GM23338 (cell line): ENCODE data around the gene CTTNBP2. TPM values are rescaled to one million over a fixed set of nuclear protein-coding genes. Genes with fewer than 3 reads are reported as not detected.

ENCODE experiments used
- ATAC-seq: fragments of 200-7000 bp; cut with Tn5 transposase; 3 replicates; pipeline ENCODE4 v1.9.1; 2020
- DNase-seq: peaks from one replicate; pipeline ENCODE4 v3.0.0-alpha.2; 2015; ENCODE audit warnings: low spot score
- H2AFZ ChIP-seq: fragments of 200-600 bp; sonication (generic); 2 replicates; pipeline ENCODE4 v1.8.0; 2016; ENCODE audit warnings: antibody characterized with exemption, mild to moderate bottlenecking, moderate library complexity
- H3F3A ChIP-seq: fragments of 200-600 bp; sonication (generic); replicated peaks from 2 replicates; pipeline ENCODE4 v1.8.0; 2017; ENCODE audit warnings: antibody characterized with exemption, mixed run types, low read depth
- H3K27ac ChIP-seq: fragments of 200-600 bp; sonication (generic); 2 replicates; pipeline ENCODE4 v1.6.1; 2016; ENCODE audit warnings: low read depth
- H3K27me3 ChIP-seq: fragments of 200-600 bp; sonication (generic); 2 replicates; pipeline ENCODE4 v1.8.0; 2016; ENCODE audit warnings: mild to moderate bottlenecking, mixed run types, moderate library complexity; ENCODE audit not compliant: insufficient read depth
- H3K36me3 ChIP-seq: fragments of 200-600 bp; sonication (generic); 2 replicates; pipeline ENCODE4 v1.8.0; 2016; ENCODE audit warnings: mild to moderate bottlenecking; ENCODE audit not compliant: insufficient read depth
- H3K4me1 ChIP-seq: fragments of 200-600 bp; sonication (generic); 2 replicates; pipeline ENCODE4 v1.8.0; 2016; ENCODE audit warnings: mild to moderate bottlenecking, moderate library complexity; ENCODE audit not compliant: insufficient read depth
- H3K4me2 ChIP-seq: fragments of 200-600 bp; sonication (generic); 2 replicates; pipeline ENCODE4 v1.7.1; 2017; ENCODE audit warnings: mixed run types
- H3K4me3 ChIP-seq: fragments of 200-600 bp; sonication (generic); 2 replicates; pipeline ENCODE4 v1.6.1; 2016; ENCODE audit warnings: mixed run types
- H3K79me2 ChIP-seq: fragments of 200-600 bp; sonication (generic); replicated peaks from 2 replicates; pipeline ENCODE4 v1.8.0; 2017; ENCODE audit warnings: mild to moderate bottlenecking; ENCODE audit not compliant: insufficient read depth
- H3K9me2 ChIP-seq: fragments of 200-600 bp; sonication (generic); 2 replicates; pipeline ENCODE4 v1.8.0; 2017; ENCODE audit not compliant: insufficient read depth
- H4K20me1 ChIP-seq: fragments of 200-600 bp; sonication (generic); replicated peaks from 2 replicates; pipeline ENCODE4 v1.8.0; 2017; ENCODE audit warnings: mild to moderate bottlenecking; ENCODE audit not compliant: insufficient read depth
- H3K27ac Mint-ChIP-seq: 2 replicates; pipeline ENCODE4 v1.8.0; 2020; ENCODE audit warnings: inconsistent platforms, mild to moderate bottlenecking, moderate library complexity, mixed read lengths
- H3K27me3 Mint-ChIP-seq: 3 replicates; pipeline ENCODE4 v1.8.0; 2022; ENCODE audit warnings: low read depth, mild to moderate bottlenecking, moderate library complexity, mixed read lengths, inconsistent platforms; ENCODE audit not compliant: insufficient read depth, poor library complexity
- H3K36me3 Mint-ChIP-seq: 3 replicates; pipeline ENCODE4 v1.8.0; 2021; ENCODE audit warnings: low read depth, mild to moderate bottlenecking, inconsistent platforms, moderate library complexity, mixed read lengths
- H3K4me1 Mint-ChIP-seq: 3 replicates; pipeline ENCODE4 v1.8.0; 2020; ENCODE audit warnings: mild to moderate bottlenecking, inconsistent platforms, mixed read lengths
- H3K4me3 Mint-ChIP-seq: 3 replicates; pipeline ENCODE4 v1.8.0; 2021; ENCODE audit warnings: moderate library complexity, mild to moderate bottlenecking, inconsistent platforms, mixed read lengths
- H3K9me3 Mint-ChIP-seq: 3 replicates; pipeline ENCODE4 v1.8.0; 2020; ENCODE audit warnings: moderate library complexity, mild to moderate bottlenecking, inconsistent platforms, mixed read lengths
- CREB1 ChIP-seq: fragments of 250-450 bp; sonication (Bioruptor Pico); IDR thresholded peaks from 2 replicates; pipeline ENCODE4 v1.5.0; 2020; ENCODE audit warnings: low read depth, mild to moderate bottlenecking, moderate library complexity
- JUNB ChIP-seq: IDR thresholded peaks from one replicate; pipeline ENCODE4 v1.6.1; 2016; ENCODE audit warnings: antibody characterized with exemption; ENCODE audit not compliant: unreplicated experiment
- REST ChIP-seq: IDR thresholded peaks from one replicate; pipeline ENCODE4 v1.6.1; 2018; ENCODE audit warnings: antibody characterized with exemption; ENCODE audit not compliant: unreplicated experiment
- STAT1 ChIP-seq: IDR thresholded peaks from one replicate; pipeline ENCODE4 v1.6.1; 2016; ENCODE audit warnings: antibody characterized with exemption; ENCODE audit not compliant: unreplicated experiment
- ZNF462 ChIP-seq: fragments of 250-450 bp; sonication (Bioruptor Pico); IDR thresholded peaks from 2 replicates; pipeline ENCODE4 v1.5.0; 2020; ENCODE audit warnings: mild to moderate bottlenecking, moderate library complexity
- polyA plus RNA-seq: library from polyadenylated mRNA; unstranded; fragments of >200 nt; fragmentation: Nextera tagmentation; extraction: Ambion mirVana; gene quantifications from 2 replicates; pipeline ENCODE4 v1.2.1, GENCODE V29; 2016
- total RNA-seq: library from RNA; depleted of rRNA; stranded (reverse); fragments of >200 nt; shearing (Covaris generic); gene quantifications from 2 replicates; pipeline ENCODE4 v1.2.3, GENCODE V29; 2014

Gene CTTNBP2
- total and polyA plus RNA-seq, 2 experiments from 2014 or later = 26.8 to 30.7 TPM

- Histone ChIP-seq H3K27me3 (no peaks in the 10 kb centered on the region), H3K79me2 (no peaks in the 10 kb centered on the region), H3K9me2 (no peaks in the 10 kb centered on the region), H3F3A (no peaks in the 10 kb centered on the region), H3K36me3 (no peaks in the 10 kb centered on the region), H3K4me1 (no peaks in the 10 kb centered on the region), H3K4me3 (no peak overlapping the region), H3K4me2 (no peak overlapping the region), H4K20me1 (no peaks in the 10 kb centered on the region), H3K27ac (no peak overlapping the region), H2AFZ (no peak overlapping the region)
- H3K27me3 Mint-ChIP-seq = peaks cover 2% of the 10 kb centered on the region
- peaks cover 6% of the 10 kb centered on the region for H3K4me1 Mint-ChIP-seq
- DNase-seq = no peak
- H3K36me3 Mint-ChIP-seq = peaks cover 16% of the 10 kb centered on the region
- no peak overlapping the region for H3K4me3 Mint-ChIP-seq
- ATAC-seq = no peak
- no peaks in the 10 kb centered on the region for H3K9me3 Mint-ChIP-seq
- TF ChIP-seq JUNB (no peak), CREB1 (CRISPR knock-in tag) (no peak), ZNF462 (CRISPR knock-in tag) (no peak), STAT1 (no peak), REST (no peak)
- H3K27ac Mint-ChIP-seq = peak overlapping the region; percentile 70; the same call in 1 of the 2 replicates
Observed at GRCh38 chr7:117784315-117784714, 88.9 kb downstream of the CTTNBP2 start.
